ENCODE results near the gene SLC2A11.
A peak's percentile ranks its signal among the peaks of the same experiment; 100 is the strongest.
"Not testable (repeated sequence)": the region's sequence is repeated elsewhere in the genome, so short reads cannot be mapped to it uniquely, and the experiment has no call there.

SLC2A11 gene

DNA sequence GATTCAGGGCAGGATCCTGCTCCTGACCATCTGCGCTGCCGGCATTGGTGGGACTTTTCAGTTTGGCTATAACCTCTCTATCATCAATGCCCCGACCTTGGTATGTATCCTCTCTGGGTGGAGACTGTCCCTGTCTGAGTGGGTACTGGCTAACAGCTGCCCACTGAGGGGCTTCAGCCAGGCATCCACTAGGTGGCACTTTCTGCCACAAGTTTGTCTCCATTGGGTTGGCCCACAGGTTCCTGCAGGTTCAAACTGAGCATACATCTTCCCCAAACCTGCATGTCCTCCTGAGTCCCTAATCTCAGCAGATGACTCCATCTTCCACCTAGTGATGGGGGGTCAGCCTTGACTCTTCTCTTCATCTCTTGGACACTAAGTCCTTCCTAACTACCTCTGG, 4.4 kb downstream of the SLC2A11 start:
- TF ChIP-seq, protein P1, sequence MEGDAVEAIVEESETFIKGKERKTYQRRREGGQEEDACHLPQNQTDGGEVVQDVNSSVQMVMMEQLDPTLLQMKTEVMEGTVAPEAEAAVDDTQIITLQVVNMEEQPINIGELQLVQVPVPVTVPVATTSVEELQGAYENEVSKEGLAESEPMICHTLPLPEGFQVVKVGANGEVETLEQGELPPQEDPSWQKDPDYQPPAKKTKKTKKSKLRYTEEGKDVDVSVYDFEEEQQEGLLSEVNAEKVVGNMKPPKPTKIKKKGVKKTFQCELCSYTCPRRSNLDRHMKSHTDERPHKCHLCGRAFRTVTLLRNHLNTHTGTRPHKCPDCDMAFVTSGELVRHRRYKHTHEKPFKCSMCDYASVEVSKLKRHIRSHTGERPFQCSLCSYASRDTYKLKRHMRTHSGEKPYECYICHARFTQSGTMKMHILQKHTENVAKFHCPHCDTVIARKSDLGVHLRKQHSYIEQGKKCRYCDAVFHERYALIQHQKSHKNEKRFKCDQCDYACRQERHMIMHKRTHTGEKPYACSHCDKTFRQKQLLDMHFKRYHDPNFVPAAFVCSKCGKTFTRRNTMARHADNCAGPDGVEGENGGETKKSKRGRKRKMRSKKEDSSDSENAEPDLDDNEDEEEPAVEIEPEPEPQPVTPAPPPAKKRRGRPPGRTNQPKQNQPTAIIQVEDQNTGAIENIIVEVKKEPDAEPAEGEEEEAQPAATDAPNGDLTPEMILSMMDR (IDR thresholded peaks at IDR 0.05; ENCODE audit: low read depth, low read length, missing control alignments): peak; percentile 80
- no peak overlapping the region for H3K4me3 ChIP-seq (replicated peaks; ENCODE audit: low read depth, low read length)
- no peak for DNase-seq (ENCODE audit: extremely low read depth, low read depth)

DNA sequence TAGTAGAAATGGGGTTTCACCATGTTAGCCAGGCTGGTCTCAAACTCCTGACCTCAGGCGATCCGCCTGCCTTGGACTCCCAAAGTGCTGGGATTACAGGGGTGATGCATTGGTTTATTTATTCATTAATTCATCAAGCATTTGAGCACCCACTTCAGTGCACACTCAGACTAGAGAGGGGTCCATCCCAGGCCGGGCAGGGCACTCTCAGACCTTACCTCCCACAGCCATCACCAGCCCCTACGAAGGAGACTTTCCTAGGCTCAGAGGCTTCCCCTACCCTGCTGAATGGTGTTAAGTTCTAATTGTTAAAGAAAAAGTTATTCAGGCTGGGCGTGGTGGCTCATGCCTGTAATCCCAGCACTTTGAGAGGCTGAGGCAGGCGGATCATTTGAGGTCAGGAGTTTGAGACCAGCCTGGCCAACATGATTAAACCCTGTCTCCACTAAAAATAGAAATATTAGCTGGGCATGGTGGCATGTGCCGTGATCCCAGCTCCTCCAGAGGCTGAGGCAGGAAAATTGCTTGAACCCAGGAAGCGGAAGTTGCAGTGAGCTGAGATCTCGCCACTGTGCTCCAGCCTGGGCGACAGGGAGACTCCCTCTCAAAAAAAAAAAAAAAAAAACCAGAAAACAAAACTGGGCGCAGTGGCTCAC, 7.0 kb downstream of the SLC2A11 start:
- not testable (repeated sequence) for DNase-seq (ENCODE audit: extremely low read depth, low read depth); H3K4me3 ChIP-seq (replicated peaks; ENCODE audit: low read depth, low read length)

DNA sequence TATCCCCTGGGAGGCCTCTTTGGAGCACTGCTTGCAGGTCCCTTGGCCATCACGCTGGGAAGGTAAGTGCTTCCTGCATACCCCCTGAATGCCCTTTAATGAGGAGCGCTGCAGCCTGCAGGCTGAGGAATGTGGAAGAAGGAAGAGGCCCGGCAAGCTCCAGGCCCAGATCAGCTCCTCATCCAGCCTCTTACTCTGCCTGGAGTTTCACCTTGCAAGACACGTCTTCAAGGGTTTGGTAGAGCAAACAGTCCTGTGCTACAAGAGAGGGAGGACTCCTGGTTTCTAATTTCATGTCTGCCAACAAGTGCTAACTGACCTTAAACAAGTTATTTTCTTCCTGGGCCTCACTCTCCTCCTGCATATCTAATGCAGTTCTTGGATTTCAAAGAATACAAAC, 10.9 kb downstream of the SLC2A11 start:
- no peak overlapping the region for H3K4me3 ChIP-seq (replicated peaks; ENCODE audit: low read depth, low read length)
- DNase-seq (ENCODE audit: extremely low read depth, low read depth): no peak
- TF ChIP-seq, protein P1 (IDR thresholded peaks at IDR 0.05; ENCODE audit: low read depth, low read length, missing control alignments): no peak

DNA sequence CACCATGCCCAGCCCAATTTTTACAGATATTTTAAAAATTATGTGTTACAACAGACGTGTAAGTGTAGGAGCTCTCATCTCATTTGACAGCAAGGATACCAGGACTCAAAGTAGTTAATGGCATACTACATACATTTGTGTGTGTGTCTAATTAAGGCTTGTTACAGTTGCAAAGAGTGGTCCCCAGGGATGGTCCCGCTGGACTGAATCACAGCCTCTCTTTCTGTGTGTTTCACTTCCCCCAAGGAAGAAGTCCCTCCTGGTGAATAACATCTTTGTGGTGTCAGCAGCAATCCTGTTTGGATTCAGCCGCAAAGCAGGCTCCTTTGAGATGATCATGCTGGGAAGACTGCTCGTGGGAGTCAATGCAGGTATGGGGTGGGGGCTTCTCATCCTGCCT, 17.2 kb downstream of the SLC2A11 start:
- no peak for DNase-seq (ENCODE audit: extremely low read depth, low read depth)
- TF ChIP-seq, protein P1 (IDR thresholded peaks at IDR 0.05; ENCODE audit: low read depth, low read length, missing control alignments): no peak
- H3K4me3 ChIP-seq (replicated peaks; ENCODE audit: low read depth, low read length): no peak overlapping the region

DNA sequence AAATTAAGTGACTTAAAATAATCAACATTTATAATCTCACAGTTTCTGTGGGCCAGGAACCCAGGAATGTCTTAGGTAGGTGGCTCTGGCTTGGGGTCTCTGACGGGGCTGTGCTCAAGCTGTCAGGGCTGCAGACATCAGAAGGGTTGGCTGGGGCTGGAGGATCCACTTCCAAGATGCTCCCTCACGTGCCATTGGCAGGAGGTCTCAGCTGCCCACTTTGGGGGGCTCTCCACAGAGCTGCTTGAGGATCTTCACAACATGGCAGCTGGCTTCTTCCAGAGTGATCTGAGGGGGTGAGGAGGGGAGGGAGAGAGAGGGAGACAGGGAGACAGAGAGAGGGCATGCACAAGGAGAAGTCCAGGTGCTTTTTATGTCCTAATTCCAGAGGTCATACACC, 18.1 kb downstream of the SLC2A11 start:
- H3K4me3 ChIP-seq (replicated peaks; ENCODE audit: low read depth, low read length): no peak overlapping the region
- DNase-seq (ENCODE audit: extremely low read depth, low read depth): no peak
- TF ChIP-seq, protein P1 (IDR thresholded peaks at IDR 0.05; ENCODE audit: low read depth, low read length, missing control alignments): no peak

DNA sequence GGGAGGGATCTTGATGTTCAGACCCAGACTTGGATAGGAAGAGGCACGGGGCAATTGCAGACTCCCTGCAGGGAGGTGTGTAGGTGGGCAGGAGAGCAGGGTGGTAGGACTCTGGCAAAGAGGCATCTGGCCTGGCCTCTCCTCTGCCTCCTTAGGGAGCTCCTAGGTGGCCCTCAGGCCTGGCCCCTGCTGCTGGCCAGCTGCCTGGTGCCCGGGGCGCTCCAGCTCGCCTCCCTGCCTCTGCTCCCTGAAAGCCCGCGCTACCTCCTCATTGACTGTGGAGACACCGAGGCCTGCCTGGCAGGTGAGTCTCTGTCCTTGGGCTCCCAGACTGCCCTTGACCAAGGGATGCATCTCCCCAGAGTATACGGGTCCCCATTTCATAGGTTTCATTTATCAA, 19.9 kb downstream of the SLC2A11 start:
- TF ChIP-seq, protein P1 (IDR thresholded peaks at IDR 0.05; ENCODE audit: low read depth, low read length, missing control alignments): no peak
- no peak for DNase-seq (ENCODE audit: extremely low read depth, low read depth)

DNA sequence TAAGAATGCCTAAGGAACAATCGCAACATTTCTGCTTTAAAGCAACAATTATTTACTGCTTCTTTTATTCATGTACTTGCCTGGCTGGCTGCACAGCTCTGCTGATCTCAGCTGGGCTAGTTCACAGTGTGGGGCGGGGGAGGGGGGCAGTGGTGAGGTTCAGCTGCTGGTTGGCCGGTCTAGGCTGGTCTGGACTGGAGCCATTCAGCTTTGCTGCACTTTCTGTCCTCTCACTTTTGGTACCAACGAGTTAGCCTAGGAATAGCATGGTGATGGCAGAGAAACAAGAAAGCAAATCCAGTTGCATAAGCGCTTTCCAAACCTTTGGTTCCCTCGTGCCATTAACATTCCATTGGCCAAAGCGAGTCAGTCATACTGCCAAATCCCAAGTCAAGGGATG, 20.5 kb downstream of the SLC2A11 start:
- no peak for DNase-seq (ENCODE audit: extremely low read depth, low read depth)
- H3K4me3 ChIP-seq (replicated peaks; ENCODE audit: low read depth, low read length): no peak overlapping the region
- TF ChIP-seq, protein P1 (IDR thresholded peaks at IDR 0.05; ENCODE audit: low read depth, low read length, missing control alignments): no peak

More for the DNA sequence above, 19.9 kb downstream of the SLC2A11 start:
- no peak overlapping the region for H3K4me3 ChIP-seq (replicated peaks; ENCODE audit: low read depth, low read length)
